DOHH2 (cell line): ENCODE measurements around the gene LTA4H.
"Not testable (repeated sequence)": the region's sequence is repeated elsewhere in the genome, so short reads cannot be mapped to it uniquely, and the experiment has no call there.

Experiments used
- H3F3A ChIP-seq: fragments of 200-600 bp; sonication (generic), shearing (Covaris generic); 2 replicates; pipeline ENCODE4 v1.6.0; 2016; ENCODE audit warnings: antibody characterized with exemption, mild to moderate bottlenecking; ENCODE audit not compliant: control insufficient read depth, insufficient read depth
- H3K27ac ChIP-seq: fragments of 200-600 bp; sonication (generic); 2 replicates; pipeline ENCODE4 v1.5.1; 2014; ENCODE audit warnings: low read depth, mild to moderate bottlenecking, low read length, moderate library complexity
- H3K27me3 ChIP-seq: fragments of 200-600 bp; sonication (generic); 2 replicates; pipeline ENCODE4 v1.6.1; 2014; ENCODE audit warnings: mild to moderate bottlenecking, low read length, mixed read lengths; ENCODE audit not compliant: control insufficient read depth
- H3K36me3 ChIP-seq: fragments of 200-600 bp; sonication (generic); 2 replicates; pipeline ENCODE4 v1.6.1; 2014; ENCODE audit warnings: mild to moderate bottlenecking, low read length, moderate library complexity, mixed read lengths; ENCODE audit not compliant: control insufficient read depth
- H3K4me1 ChIP-seq: fragments of 200-600 bp; sonication (generic); 2 replicates; pipeline ENCODE4 v1.6.1; 2014; ENCODE audit warnings: mild to moderate bottlenecking, low read length, mixed read lengths; ENCODE audit not compliant: control insufficient read depth
- H3K4me2 ChIP-seq: fragments of 200-600 bp; sonication (generic); 2 replicates; pipeline ENCODE4 v1.6.0; 2014; ENCODE audit warnings: mild to moderate bottlenecking, low read length, moderate library complexity
- H3K4me3 ChIP-seq: fragments of 200-600 bp; sonication (generic); 2 replicates; pipeline ENCODE4 v1.5.1; 2014; ENCODE audit warnings: mild to moderate bottlenecking, low read length, mixed read lengths
- H3K79me2 ChIP-seq: fragments of 200-600 bp; sonication (generic); 2 replicates; pipeline ENCODE4 v1.6.1; 2014; ENCODE audit warnings: mild to moderate bottlenecking, low read length, mixed read lengths; ENCODE audit not compliant: control insufficient read depth
- H3K9me2 ChIP-seq: fragments of 200-600 bp; sonication (generic); replicated peaks from 2 replicates; pipeline ENCODE4 v1.6.1; 2014; ENCODE audit warnings: mild to moderate bottlenecking, low read length, mixed read lengths; ENCODE audit not compliant: control insufficient read depth
- H3K9me3 ChIP-seq: fragments of 200-600 bp; sonication (generic); 2 replicates; pipeline ENCODE4 v1.6.1; 2014; ENCODE audit warnings: antibody characterized with exemption, low read length, mixed read lengths; ENCODE audit not compliant: control insufficient read depth, insufficient read depth
- H4K20me1 ChIP-seq: fragments of 200-600 bp; sonication (generic); 2 replicates; pipeline ENCODE4 v1.6.0; 2014; ENCODE audit warnings: low read depth, mild to moderate bottlenecking, antibody characterized with exemption, low read length, moderate library complexity; ENCODE audit not compliant: control insufficient read depth, insufficient read depth
- CTCF ChIP-seq: fragments of 200-600 bp; sonication (generic); IDR thresholded peaks from one replicate; pipeline ENCODE4 v1.5.1; 2014; ENCODE audit warnings: antibody characterized with exemption, mild to moderate bottlenecking, low read depth, low read length; ENCODE audit not compliant: poor library complexity, severe bottlenecking
- EZH2phosphoT487 ChIP-seq: fragments of 200-600 bp; sonication (generic); IDR thresholded peaks from 2 replicates; pipeline ENCODE4 v1.6.1; 2017; ENCODE audit warnings: borderline replicate concordance, mild to moderate bottlenecking, antibody characterized with exemption, low read length, moderate library complexity, mixed read lengths

LTA4H gene

DNA sequence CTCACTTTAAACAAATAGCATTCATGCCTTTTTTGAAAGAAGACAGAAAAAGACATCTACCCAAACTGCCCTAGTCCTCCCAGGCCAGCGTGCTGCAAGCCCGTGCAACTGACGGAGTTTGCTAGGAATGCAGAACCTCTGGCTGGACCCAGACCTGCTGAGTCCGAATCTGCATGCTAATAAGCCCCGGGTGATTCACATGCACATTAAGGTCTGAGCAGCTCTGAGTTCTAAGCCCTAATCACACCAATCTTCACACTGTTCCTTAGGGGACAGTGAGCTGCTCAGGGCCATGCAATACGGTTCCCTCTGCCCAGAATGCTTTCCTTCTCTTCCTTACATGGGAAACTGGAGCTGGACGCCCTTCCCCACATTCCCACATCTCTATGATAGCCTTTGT, 64.5 kb downstream of the LTA4H start:
- no peaks in the 10 kb centered on the region for H3K36me3 ChIP-seq
- peaks cover 22% of the 10 kb centered on the region for H3K4me1 ChIP-seq
- H3K4me2 ChIP-seq = no peak overlapping the region
- no peaks in the 10 kb centered on the region for H3K79me2 ChIP-seq
- no peaks in the 10 kb centered on the region for H3K9me3 ChIP-seq
- H3K4me3 ChIP-seq = no peak overlapping the region
- H3K27ac ChIP-seq = no peak overlapping the region
- H3F3A ChIP-seq = no peaks in the 10 kb centered on the region
- no peaks in the 10 kb centered on the region for H4K20me1 ChIP-seq
- no peaks in the 10 kb centered on the region for H3K27me3 ChIP-seq
- TF ChIP-seq CTCF (no peak), EZH2phosphoT487 (no peak)
- no peaks in the 10 kb centered on the region for H3K9me2 ChIP-seq

GRCh38 chr12:95969116-95969515, 66.3 kb downstream of the LTA4H start:
- H3K36me3 ChIP-seq, H3K4me2 ChIP-seq, H3K9me3 ChIP-seq, H4K20me1 ChIP-seq, H3K9me2 ChIP-seq, H3K27me3 ChIP-seq, H3K4me3 ChIP-seq, H3K79me2 ChIP-seq, H3F3A ChIP-seq, H3K27ac ChIP-seq: not testable (repeated sequence)
- peaks cover 11% of the 10 kb centered on the region for H3K4me1 ChIP-seq

GRCh38 chr12:95967301-95967700, 68.1 kb downstream of the LTA4H start:
- Histone ChIP-seq H4K20me1 (no peaks in the 10 kb centered on the region), H3K36me3 (no peaks in the 10 kb centered on the region), H3K27me3 (no peaks in the 10 kb centered on the region), H3K9me2 (no peaks in the 10 kb centered on the region), H3K27ac (no peak overlapping the region), H3K4me1 (no peaks in the 10 kb centered on the region), H3K79me2 (no peaks in the 10 kb centered on the region), H3K4me2 (no peak overlapping the region), H3F3A (no peaks in the 10 kb centered on the region), H3K4me3 (no peak overlapping the region), H3K9me3 (no peaks in the 10 kb centered on the region)
- no peak for TF ChIP-seq EZH2phosphoT487
- no peak for TF ChIP-seq CTCF

DNA sequence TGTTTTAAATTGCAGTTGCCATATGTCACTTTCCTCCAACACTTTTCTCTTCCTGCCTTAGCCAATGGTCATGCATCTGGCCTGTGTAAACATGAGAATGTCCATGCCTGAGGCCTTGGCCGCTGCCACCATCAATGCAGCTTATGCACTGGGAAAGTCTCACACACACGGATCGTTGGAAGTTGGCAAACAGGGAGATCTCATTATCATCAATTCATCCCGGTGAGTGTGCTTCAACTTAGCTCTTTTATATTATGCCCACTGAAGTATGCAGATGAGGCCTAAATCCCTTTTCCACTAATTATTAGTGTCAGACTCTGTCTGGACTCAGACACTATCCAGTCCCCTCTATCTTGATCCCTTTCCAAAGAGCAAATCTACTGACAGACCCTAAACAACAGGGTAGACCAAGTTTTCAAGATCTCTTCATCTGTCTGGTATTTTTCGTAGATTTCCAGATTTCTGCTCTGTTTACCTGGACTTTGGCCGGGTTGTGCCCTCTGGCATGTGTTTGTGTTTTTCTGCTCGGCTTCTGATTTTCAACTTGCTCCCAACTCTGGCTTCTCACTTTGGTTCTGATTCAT, 69.0 kb downstream of the LTA4H start:
- H3K4me3 ChIP-seq = no peak overlapping the region
- H3K4me1 ChIP-seq = no peaks in the 10 kb centered on the region
- no peaks in the 10 kb centered on the region for H3K79me2 ChIP-seq
- H3K9me2 ChIP-seq = no peaks in the 10 kb centered on the region
- no peaks in the 10 kb centered on the region for H3K36me3 ChIP-seq
- no peak overlapping the region for H3K27ac ChIP-seq
- TF ChIP-seq CTCF = no peak
- no peak for TF ChIP-seq EZH2phosphoT487
- no peak overlapping the region for H3K4me2 ChIP-seq
- no peaks in the 10 kb centered on the region for H3F3A ChIP-seq
- 0 out of 2 replicates have a peak, but pooled peaks cover 2% of the 10 kb centered on the region for H3K27me3 ChIP-seq
- H4K20me1 ChIP-seq = no peaks in the 10 kb centered on the region
- H3K9me3 ChIP-seq = no peaks in the 10 kb centered on the region
